GM12801 (cell line): ENCODE results near the gene PLCXD3.

Experiments
- TF ChIP-seq, protein P1 (sequence below): IDR thresholded peaks from one replicate; pipeline ENCODE4 v1.5.1; 2011; ENCODE audit warnings: control low read depth; ENCODE audit not compliant: insufficient read length; ENCODE audit errors: extremely low read depth

PLCXD3 gene

DNA sequence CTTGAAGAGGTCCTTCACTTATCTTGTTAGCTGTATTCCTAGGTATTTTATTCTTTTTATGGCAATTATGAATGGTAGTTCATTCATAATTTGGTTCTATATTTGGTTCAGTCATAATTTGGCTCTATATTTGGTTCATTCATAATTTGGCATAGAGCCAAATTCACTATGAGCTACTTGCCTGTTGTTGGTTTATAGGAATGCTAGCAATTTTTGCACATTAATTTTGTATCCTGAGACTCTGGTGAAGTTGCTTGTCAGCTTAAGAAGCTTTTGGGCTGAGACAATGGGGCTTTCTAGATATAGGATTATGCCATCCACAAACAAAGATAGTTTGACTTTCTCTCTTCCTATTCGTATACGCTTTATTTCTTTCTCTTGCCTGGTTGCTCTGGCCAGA, 142.2 kb downstream of the PLCXD3 start:
- TF ChIP-seq, protein P1, sequence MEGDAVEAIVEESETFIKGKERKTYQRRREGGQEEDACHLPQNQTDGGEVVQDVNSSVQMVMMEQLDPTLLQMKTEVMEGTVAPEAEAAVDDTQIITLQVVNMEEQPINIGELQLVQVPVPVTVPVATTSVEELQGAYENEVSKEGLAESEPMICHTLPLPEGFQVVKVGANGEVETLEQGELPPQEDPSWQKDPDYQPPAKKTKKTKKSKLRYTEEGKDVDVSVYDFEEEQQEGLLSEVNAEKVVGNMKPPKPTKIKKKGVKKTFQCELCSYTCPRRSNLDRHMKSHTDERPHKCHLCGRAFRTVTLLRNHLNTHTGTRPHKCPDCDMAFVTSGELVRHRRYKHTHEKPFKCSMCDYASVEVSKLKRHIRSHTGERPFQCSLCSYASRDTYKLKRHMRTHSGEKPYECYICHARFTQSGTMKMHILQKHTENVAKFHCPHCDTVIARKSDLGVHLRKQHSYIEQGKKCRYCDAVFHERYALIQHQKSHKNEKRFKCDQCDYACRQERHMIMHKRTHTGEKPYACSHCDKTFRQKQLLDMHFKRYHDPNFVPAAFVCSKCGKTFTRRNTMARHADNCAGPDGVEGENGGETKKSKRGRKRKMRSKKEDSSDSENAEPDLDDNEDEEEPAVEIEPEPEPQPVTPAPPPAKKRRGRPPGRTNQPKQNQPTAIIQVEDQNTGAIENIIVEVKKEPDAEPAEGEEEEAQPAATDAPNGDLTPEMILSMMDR = no peak

DNA sequence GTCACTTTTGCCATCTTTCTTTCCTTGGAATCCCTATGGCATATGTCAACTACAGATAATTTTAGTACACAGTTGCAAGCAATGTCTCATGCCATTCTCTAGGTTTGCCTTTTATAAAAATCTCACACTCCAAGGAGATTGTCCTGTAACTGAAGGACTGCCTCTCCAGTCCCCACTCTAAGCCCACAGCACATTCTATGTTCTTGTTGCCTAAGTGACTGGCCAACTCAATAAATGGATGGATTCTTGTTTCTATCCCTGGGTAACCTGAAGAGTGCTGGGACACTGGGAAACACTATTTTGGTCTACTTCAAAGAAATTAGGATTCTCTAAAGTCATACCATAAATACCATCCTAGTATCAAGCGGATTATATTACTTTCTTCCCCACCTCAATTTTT, 145.0 kb downstream of the PLCXD3 start:
- TF ChIP-seq, protein P1 = no peak

DNA sequence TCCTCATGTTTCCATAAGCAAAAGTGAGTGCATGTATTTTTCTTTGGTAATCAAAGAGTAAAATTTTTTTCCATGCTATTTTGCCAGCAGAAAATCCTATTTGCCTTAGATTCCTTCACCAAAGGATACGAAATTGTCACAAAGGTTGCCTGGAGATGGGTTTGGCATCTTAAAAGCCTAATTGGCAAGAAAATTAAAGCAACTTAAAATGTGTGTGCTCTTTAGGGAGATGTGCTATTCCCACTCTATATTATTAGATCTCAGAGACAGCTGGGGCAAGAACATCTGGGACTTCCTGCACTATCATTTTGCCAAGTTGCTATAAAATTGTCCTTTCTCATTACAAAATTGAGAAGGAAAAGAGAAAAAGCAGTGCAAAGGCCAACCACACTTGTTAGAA, 146.1 kb downstream of the PLCXD3 start:
- TF ChIP-seq, protein P1 = no peak

DNA sequence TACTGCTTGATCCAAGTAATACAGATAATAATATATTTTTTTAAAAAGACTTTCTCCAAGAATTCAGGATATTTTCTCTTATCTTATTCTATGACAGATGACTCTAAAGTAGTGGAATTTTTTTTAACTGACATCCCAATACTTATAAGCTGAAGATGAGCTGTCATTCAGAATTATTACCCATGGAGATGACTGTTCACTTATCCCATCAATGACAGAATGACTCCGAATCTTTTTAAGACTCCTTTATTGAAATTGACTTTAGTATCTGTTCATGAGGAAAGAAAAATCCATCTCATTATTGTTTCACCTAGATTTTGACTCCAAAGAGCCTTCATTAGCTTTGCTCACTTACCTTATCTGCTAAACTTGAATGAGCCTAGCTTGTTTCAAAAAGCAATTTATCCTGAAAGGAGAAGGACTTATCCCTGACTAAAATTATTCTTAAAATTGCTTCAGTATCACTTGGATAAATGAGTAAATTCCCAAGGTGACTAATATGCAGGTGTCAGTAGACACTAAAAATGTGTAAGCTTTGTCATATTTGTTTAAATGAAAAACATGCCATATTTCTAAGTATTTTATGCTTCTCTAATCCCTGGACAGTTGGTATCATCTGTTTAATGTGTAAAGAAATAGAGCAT, 146.9 kb downstream of the PLCXD3 start:
- TF ChIP-seq, protein P1 = no peak

DNA sequence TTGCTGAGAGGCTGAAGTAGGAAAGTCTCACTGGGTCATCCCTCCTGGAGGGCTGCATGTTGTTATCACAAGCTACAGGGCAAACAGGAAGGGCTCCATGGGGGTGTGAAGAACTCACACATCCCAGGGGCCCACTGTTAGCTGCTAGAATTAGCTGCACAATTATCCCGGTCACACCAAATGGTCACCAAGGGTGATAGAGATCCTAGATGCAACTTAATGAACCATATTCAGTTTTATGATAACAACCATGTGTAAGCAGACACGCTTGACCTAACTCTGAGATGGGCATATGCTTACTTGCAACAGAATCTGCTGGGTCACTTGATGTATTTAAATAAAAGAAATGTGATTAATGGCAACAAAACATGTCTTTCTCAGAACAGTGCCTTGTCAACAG, 153.6 kb downstream of the PLCXD3 start:
- TF ChIP-seq, protein P1 = no peak

DNA sequence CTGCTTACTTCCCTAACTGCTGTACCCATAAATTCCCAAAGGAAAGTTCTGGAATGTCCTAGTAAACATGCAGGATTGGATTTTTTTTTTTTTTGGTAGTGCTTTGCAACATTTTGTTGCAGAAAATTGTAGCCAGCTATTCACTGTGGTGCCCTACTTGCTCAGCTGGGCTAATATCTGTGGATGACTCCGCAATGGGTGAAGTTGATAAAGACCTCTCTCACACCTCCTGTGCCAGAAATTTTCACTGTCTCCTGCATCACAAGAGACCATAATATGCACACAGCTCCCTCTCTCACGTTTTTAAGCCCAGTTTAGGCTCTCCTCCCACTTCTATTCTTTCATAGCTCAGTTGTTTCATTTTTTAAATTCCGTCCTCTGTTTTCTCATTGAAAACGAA, 160.6 kb downstream of the PLCXD3 start:
- TF ChIP-seq, protein P1 = no peak

DNA sequence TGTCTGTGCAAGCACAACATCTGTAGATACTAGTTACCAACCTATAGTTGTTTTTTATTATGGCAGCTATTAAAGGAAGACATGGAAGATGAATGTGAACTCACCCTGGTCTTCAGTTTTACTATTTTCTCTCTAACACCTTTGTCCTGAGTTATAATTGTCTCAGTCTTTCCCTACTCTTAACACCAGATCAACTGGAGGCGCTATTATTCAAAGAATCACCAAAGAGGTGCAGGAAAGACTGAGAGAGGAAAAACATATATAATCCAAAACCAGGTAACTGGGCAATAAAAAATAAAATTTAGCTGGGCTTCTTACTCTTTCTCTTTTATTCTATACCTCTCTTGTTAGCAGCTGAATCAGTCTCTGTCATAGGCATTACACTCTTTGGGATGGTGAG, 162.8 kb downstream of the PLCXD3 start:
- TF ChIP-seq, protein P1 = no peak

DNA sequence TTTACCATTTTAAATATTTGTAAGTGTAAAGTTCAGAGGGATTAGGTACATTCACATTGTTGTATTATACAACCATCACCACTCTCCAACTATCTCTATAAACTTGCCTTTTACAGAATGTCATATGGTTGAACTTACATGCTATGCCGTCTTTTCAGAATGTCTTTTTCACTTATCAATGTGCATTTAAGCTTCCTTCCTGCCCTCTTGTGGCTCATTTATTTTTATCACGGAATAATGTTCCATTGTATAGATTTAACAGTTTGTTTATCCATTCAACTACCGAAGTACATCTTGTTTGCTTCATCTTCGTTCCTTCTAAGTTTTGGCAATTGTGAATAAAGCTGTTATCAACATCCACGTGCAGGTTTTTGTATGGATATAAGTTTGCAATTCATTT, 163.8 kb downstream of the PLCXD3 start:
- TF ChIP-seq, protein P1 = no peak
